HL-60 (cell line): ENCODE data around the gene PGM1.

Source experiments
- CTCF ChIP-seq: IDR thresholded peaks from one replicate; pipeline ENCODE4 v1.5.1; 2011; ENCODE audit warnings: low read length, control low read depth, inconsistent platforms; ENCODE audit not compliant: insufficient read depth
- GABPA ChIP-seq: IDR thresholded peaks from 2 replicates; pipeline ENCODE4 v1.6.1; 2012; ENCODE audit warnings: low read depth
- POLR2AphosphoS5 ChIP-seq: IDR thresholded peaks from 2 replicates; pipeline ENCODE4 v1.6.1; 2012; ENCODE audit warnings: low read depth
- REST ChIP-seq: IDR thresholded peaks from 2 replicates; pipeline ENCODE4 v1.6.1; 2012; ENCODE audit warnings: low read depth; ENCODE audit not compliant: insufficient replicate concordance

GRCh38 chr1:63690966-63691700, 97.9 kb downstream of the PGM1 start:
- TF ChIP-seq CTCF, result no peak
- no peak for TF ChIP-seq REST
- TF ChIP-seq POLR2AphosphoS5, result no peak
- TF ChIP-seq GABPA, result no peak
